Measurements from ENCODE around the gene CFAP141. TPM values are rescaled to one million over a fixed set of nuclear protein-coding genes. Genes with fewer than 3 reads are reported as not detected.
"Not testable (repeated sequence)": the region's sequence is repeated elsewhere in the genome, so short reads cannot be mapped to it uniquely, and the experiment has no call there.

Gene CFAP141
- total RNA-seq (2012; rRNA removed), result not detected in 2 replicates

- peaks cover 37% of the 10 kb centered on the region for H3K36me3 ChIP-seq (ENCODE audit: insufficient read depth, low read length)
- H3K4me3 ChIP-seq (ENCODE audit: low read length), result no peak within 1 kb of the TSS
- no peaks in the 10 kb centered on the region for H3K9me3 ChIP-seq (replicated peaks; ENCODE audit: low read length)
- no peak within 1 kb of the TSS for H3K9ac ChIP-seq (ENCODE audit: low read depth, low read length)
- H3K4me1 ChIP-seq (ENCODE audit: control insufficient read depth, insufficient read depth, low read length), result peaks cover 8% of the 10 kb centered on the region
- no peak within 1 kb of the TSS for H3K4me2 ChIP-seq (ENCODE audit: low read length)
- H3K27me3 ChIP-seq (ENCODE audit: control insufficient read depth, insufficient read depth, low read length), result no peaks in the 10 kb centered on the region
Measured at GRCh38 chr1:154206196-154206595, at the start of gene CFAP141. Gene CFAP141 (minus strand): TSS chr1:154206333. CDS start chr1:154206307, 26 bp downstream.

- Histone ChIP-seq H3K9ac (ENCODE audit: low read depth, low read length) (no peak overlapping the region), H3K4me1 (ENCODE audit: control insufficient read depth, insufficient read depth, low read length) (no peaks in the 10 kb centered on the region), H3K4me3 (ENCODE audit: low read length) (no peak overlapping the region), H3K9me3 (replicated peaks; ENCODE audit: low read length) (no peaks in the 10 kb centered on the region), H3K27me3 (ENCODE audit: control insufficient read depth, insufficient read depth, low read length) (no peaks in the 10 kb centered on the region), H3K4me2 (ENCODE audit: low read length) (no peak overlapping the region), H3K36me3 (ENCODE audit: insufficient read depth, low read length) (peaks cover 88% of the 10 kb centered on the region)
Measured at GRCh38 chr1:154253671-154254070, 47.5 kb upstream of the CFAP141 start.

DNA sequence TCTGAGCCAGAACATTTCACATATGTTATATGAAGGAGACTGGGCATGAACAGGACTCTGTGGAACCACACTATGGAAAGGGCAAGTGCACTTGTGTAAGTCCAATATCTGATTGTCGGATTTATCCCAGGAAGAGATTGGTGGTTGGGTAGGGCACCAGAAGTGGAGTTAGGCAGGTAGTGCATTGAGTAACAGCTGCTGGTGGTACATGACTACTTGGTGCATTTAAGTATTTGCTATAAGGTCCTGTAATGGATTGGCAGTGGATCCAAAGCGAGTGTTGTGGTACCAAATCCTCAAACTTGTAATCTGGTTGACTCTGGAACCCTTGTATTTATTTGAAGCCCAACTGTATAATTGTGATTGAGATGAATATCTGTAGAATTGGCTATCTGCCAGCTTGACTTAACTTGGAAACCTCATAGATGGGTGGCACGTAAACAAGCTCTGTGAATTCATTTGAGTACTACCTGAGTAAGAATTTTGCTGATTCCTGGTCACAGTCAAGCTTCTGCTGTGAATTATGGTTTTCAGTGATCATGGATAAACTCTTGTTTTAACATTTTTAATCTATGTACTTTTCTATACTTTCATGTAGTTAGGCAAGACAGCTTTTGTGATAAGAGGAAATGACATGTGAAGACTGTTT, 35.7 kb upstream of the CFAP141 start:
- Histone ChIP-seq H3K9ac (ENCODE audit: low read depth, low read length) (no peak overlapping the region), H3K4me1 (ENCODE audit: control insufficient read depth, insufficient read depth, low read length) (no peaks in the 10 kb centered on the region), H3K9me3 (replicated peaks; ENCODE audit: low read length) (no peaks in the 10 kb centered on the region), H3K4me3 (ENCODE audit: low read length) (no peak overlapping the region), H3K36me3 (ENCODE audit: insufficient read depth, low read length) (peaks cover 88% of the 10 kb centered on the region), H3K4me2 (ENCODE audit: low read length) (no peak overlapping the region), H3K27me3 (ENCODE audit: control insufficient read depth, insufficient read depth, low read length) (no peaks in the 10 kb centered on the region)

DNA sequence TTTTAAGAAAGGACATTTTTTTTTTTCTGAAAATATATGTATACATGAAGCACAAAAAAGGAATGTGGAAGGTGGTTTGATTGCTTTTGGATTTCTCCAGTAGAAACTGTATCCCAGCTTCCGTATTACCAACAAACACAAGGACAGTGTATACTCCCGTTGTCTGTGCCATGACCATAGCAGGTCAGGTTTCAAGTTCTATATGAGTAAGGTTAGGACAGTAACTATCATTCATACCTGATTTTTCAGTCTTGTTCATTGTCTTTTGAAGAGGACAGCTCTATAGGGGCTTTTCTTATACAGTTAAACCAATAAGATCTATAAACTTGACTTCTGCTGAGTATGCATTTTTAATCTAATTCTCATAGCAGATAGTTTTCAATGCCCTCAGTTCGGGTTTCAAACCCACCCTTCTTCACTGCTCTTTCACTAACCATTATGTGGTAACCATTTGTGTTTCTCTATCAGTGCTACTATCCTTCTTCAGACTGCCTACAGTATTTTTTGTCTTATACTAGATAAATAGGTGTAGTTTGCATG, 34.2 kb upstream of the CFAP141 start:
- Histone ChIP-seq H3K4me2 (ENCODE audit: low read length) (no peak overlapping the region), H3K9me3 (replicated peaks; ENCODE audit: low read length) (no peaks in the 10 kb centered on the region), H3K36me3 (ENCODE audit: insufficient read depth, low read length) (peaks cover 90% of the 10 kb centered on the region), H3K4me1 (ENCODE audit: control insufficient read depth, insufficient read depth, low read length) (no peaks in the 10 kb centered on the region), H3K27me3 (ENCODE audit: control insufficient read depth, insufficient read depth, low read length) (no peaks in the 10 kb centered on the region), H3K4me3 (ENCODE audit: low read length) (no peak overlapping the region), H3K9ac (ENCODE audit: low read depth, low read length) (no peak overlapping the region)

GRCh38 chr1:154239491-154239890, 33.4 kb upstream of the CFAP141 start:
- Histone ChIP-seq H3K36me3 (ENCODE audit: insufficient read depth, low read length) (peaks cover 90% of the 10 kb centered on the region), H3K9me3 (replicated peaks; ENCODE audit: low read length) (no peaks in the 10 kb centered on the region), H3K27me3 (ENCODE audit: control insufficient read depth, insufficient read depth, low read length) (no peaks in the 10 kb centered on the region), H3K4me2 (ENCODE audit: low read length) (no peak overlapping the region), H3K4me3 (ENCODE audit: low read length) (no peak overlapping the region), H3K4me1 (ENCODE audit: control insufficient read depth, insufficient read depth, low read length) (no peaks in the 10 kb centered on the region), H3K9ac (ENCODE audit: low read depth, low read length) (no peak overlapping the region)

GRCh38 chr1:154237880-154238506, 31.9 kb upstream of the CFAP141 start:
- Histone ChIP-seq H3K9me3 (replicated peaks; ENCODE audit: low read length) (no peaks in the 10 kb centered on the region), H3K4me3 (ENCODE audit: low read length) (no peak overlapping the region), H3K4me1 (ENCODE audit: control insufficient read depth, insufficient read depth, low read length) (no peaks in the 10 kb centered on the region), H3K27me3 (ENCODE audit: control insufficient read depth, insufficient read depth, low read length) (no peaks in the 10 kb centered on the region), H3K36me3 (ENCODE audit: insufficient read depth, low read length) (peaks cover 85% of the 10 kb centered on the region), H3K9ac (ENCODE audit: low read depth, low read length) (no peak overlapping the region), H3K4me2 (ENCODE audit: low read length) (no peak overlapping the region)

DNA sequence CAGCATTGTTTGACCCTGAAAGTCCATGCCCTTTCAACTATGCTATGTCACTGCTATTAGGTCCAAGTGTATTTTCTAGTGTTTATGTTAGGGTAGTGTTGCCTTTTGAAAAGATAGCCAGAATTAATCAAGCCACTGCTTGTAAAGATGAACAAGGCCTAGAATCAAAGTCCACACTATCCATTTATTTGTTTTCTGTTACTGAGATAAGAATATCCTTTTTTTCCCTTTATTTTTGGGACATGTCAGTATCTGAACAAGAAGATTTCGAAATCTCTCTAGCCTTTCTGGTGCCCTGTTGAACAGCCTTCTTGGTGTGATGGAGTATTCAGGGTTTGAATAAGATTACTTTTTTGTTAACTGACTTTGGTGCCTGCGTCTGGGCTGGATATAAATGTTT, 31.3 kb upstream of the CFAP141 start:
- Histone ChIP-seq H3K9ac (ENCODE audit: low read depth, low read length) (no peak overlapping the region), H3K36me3 (ENCODE audit: insufficient read depth, low read length) (peaks cover 85% of the 10 kb centered on the region), H3K4me2 (ENCODE audit: low read length) (no peak overlapping the region), H3K27me3 (ENCODE audit: control insufficient read depth, insufficient read depth, low read length) (no peaks in the 10 kb centered on the region), H3K4me1 (ENCODE audit: control insufficient read depth, insufficient read depth, low read length) (no peaks in the 10 kb centered on the region), H3K4me3 (ENCODE audit: low read length) (no peak overlapping the region), H3K9me3 (replicated peaks; ENCODE audit: low read length) (no peaks in the 10 kb centered on the region)

DNA sequence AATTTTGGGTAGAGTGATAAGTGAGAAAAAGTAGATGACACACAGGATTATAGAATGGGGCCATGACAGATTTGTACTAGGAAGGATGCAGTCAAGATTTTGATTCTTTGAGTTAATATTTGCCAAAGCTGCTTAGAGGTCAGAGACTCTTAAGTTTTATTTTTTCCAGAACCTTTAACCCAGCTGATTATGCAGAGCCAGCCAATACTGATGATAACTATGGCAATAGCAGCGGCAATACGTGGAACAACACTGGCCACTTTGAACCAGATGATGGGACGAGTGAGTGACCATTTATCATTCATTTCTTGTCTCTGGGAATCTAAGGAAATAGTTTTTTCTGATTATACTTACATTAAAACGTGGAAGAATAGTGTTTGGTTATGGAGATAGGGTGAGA, 30.7 kb upstream of the CFAP141 start:
- no peaks in the 10 kb centered on the region for H3K27me3 ChIP-seq (ENCODE audit: control insufficient read depth, insufficient read depth, low read length)
- H3K4me3 ChIP-seq (ENCODE audit: low read length), result no peak overlapping the region
- H3K9ac ChIP-seq (ENCODE audit: low read depth, low read length), result no peak overlapping the region
- peaks cover 82% of the 10 kb centered on the region for H3K36me3 ChIP-seq (ENCODE audit: insufficient read depth, low read length)
- H3K9me3 ChIP-seq (replicated peaks; ENCODE audit: low read length), result no peaks in the 10 kb centered on the region
- no peak overlapping the region for H3K4me2 ChIP-seq (ENCODE audit: low read length)
- no peaks in the 10 kb centered on the region for H3K4me1 ChIP-seq (ENCODE audit: control insufficient read depth, insufficient read depth, low read length)

DNA sequence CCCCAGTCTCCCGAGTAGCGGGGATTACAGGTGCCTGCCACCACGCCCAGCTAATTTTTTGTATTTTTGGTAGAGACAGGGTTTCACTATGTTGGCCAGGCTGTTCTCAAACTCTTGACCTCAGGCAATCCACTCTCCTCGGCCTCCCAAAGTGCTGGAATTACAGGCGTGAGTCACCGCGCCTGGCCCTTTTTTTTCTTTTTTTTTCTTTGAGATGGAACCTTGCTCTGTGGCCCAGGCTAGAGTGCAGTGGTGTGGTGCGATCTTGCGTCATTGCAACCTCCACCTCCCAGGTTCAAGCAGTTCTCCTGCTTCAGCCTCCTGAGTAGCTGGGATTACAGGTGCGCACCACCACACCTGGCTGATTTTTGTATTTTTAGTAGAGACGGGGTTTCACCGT, 27.0 kb upstream of the CFAP141 start:
- not testable (repeated sequence) for H3K4me1 ChIP-seq (ENCODE audit: control insufficient read depth, insufficient read depth, low read length); H3K27me3 ChIP-seq (ENCODE audit: control insufficient read depth, insufficient read depth, low read length); H3K9ac ChIP-seq (ENCODE audit: low read depth, low read length); H3K4me2 ChIP-seq (ENCODE audit: low read length); H3K4me3 ChIP-seq (ENCODE audit: low read length); H3K9me3 ChIP-seq (replicated peaks; ENCODE audit: low read length)
- peaks cover 88% of the 10 kb centered on the region for H3K36me3 ChIP-seq (ENCODE audit: insufficient read depth, low read length)

DNA sequence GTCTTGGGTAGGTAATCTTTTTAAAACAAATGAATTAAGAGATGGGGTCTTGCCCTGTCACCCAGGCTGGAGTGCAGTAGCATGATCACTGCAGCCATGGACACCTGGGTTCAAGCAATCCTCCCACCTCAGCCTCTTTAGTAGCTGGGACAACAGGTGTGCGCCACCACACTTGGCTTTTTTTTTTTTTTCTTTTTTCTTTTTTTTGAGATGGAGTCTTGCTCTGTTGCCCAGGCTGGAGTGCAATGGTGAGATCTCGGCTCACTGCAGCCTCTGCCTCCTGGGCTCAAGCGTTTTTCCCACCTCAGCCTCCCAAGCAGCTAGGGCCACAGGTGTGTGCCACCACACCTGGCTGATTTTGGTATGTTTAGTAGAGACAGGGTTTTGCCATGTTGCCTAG, 25.0 kb upstream of the CFAP141 start:
- H3K4me3 ChIP-seq (ENCODE audit: low read length); H3K9me3 ChIP-seq (replicated peaks; ENCODE audit: low read length); H3K4me2 ChIP-seq (ENCODE audit: low read length); H3K9ac ChIP-seq (ENCODE audit: low read depth, low read length); H3K27me3 ChIP-seq (ENCODE audit: control insufficient read depth, insufficient read depth, low read length); H3K4me1 ChIP-seq (ENCODE audit: control insufficient read depth, insufficient read depth, low read length): not testable (repeated sequence)
- H3K36me3 ChIP-seq (ENCODE audit: insufficient read depth, low read length), result peaks cover 87% of the 10 kb centered on the region

GRCh38 chr1:154225370-154225769, 19.2 kb upstream of the CFAP141 start:
- H3K4me3 ChIP-seq (ENCODE audit: low read length), result no peak overlapping the region
- no peak overlapping the region for H3K4me2 ChIP-seq (ENCODE audit: low read length)
- H3K9ac ChIP-seq (ENCODE audit: low read depth, low read length), result no peak overlapping the region
- H3K27me3 ChIP-seq (ENCODE audit: control insufficient read depth, insufficient read depth, low read length), result no peaks in the 10 kb centered on the region
- H3K9me3 ChIP-seq (replicated peaks; ENCODE audit: low read length), result no peaks in the 10 kb centered on the region
- peaks cover 24% of the 10 kb centered on the region for H3K4me1 ChIP-seq (ENCODE audit: control insufficient read depth, insufficient read depth, low read length)
- peaks cover 54% of the 10 kb centered on the region for H3K36me3 ChIP-seq (ENCODE audit: insufficient read depth, low read length)

DNA sequence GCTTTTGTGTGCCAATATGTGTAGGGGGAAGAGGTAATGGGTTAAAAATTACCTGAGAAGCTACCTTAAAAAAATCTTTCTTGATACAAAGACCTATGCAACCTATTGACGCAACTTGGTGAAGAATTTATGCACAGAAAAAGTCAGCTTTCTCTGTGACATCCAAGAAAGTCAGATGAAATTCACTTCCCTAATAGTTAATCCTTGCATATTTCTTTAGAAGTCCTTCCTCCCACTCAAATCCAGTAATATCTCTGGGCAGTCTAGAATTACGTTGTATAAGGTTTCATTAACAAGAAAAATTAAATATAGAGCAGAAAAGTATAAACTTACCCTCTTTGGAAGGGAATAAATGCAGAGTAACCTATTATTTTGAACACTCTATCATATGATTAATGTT, 17.5 kb upstream of the CFAP141 start:
- H3K9ac ChIP-seq (ENCODE audit: low read depth, low read length), result peak overlapping the region; percentile 14
- peak overlapping the region; percentile 88 for H3K4me3 ChIP-seq (ENCODE audit: low read length)
- no peaks in the 10 kb centered on the region for H3K9me3 ChIP-seq (replicated peaks; ENCODE audit: low read length)
- peaks cover 46% of the 10 kb centered on the region for H3K36me3 ChIP-seq (ENCODE audit: insufficient read depth, low read length)
- H3K27me3 ChIP-seq (ENCODE audit: control insufficient read depth, insufficient read depth, low read length), result no peaks in the 10 kb centered on the region
- H3K4me1 ChIP-seq (ENCODE audit: control insufficient read depth, insufficient read depth, low read length), result peaks cover 31% of the 10 kb centered on the region
- peak overlapping the region; percentile 90 for H3K4me2 ChIP-seq (ENCODE audit: low read length)
